HepG2 (cell line): ENCODE measurements around the gene CLIC1. TPM values are rescaled to one million over a fixed set of nuclear protein-coding genes. Genes with fewer than 3 reads are reported as not detected.

Source experiments
- ELF3 ChIP-seq: IDR thresholded peaks from 2 replicates; pipeline ENCODE4 v1.6.1; 2016; ENCODE audit warnings: missing genetic modification reagents, missing compliant biosample characterization
- FOXA3 ChIP-seq: IDR thresholded peaks from 2 replicates; pipeline ENCODE4 v1.6.1; 2016; ENCODE audit warnings: missing genetic modification reagents, missing compliant biosample characterization
- GRHL1 ChIP-seq: sonication (generic); formaldehyde crosslinking; conservative IDR thresholded peaks from 2 replicates; pipeline ENCODE4 v1.8.0; 2022; ENCODE audit warnings: missing genetic modification reagents
- HMGXB3 ChIP-seq: sonication (generic); formaldehyde crosslinking; IDR thresholded peaks from 2 replicates; pipeline ENCODE4 v1.4.0; 2020; ENCODE audit warnings: missing genetic modification reagents, borderline replicate concordance
- HNF1B ChIP-seq: sonication (generic); formaldehyde crosslinking; IDR thresholded peaks from 2 replicates; pipeline ENCODE4 v1.5.1; 2020; ENCODE audit warnings: mild to moderate bottlenecking, moderate library complexity, missing genetic modification reagents
- MEIS2 ChIP-seq: sonication (generic); formaldehyde crosslinking; IDR thresholded peaks from 2 replicates; pipeline ENCODE4 v1.9.0; 2021; ENCODE audit warnings: mild to moderate bottlenecking, missing genetic modification reagents
- PHF5A ChIP-seq: IDR thresholded peaks from one replicate; pipeline ENCODE4 v1.6.1; 2018; ENCODE audit warnings: low read depth, missing genetic modification reagents; ENCODE audit not compliant: unreplicated experiment
- SSRP1 ChIP-seq: IDR thresholded peaks from 2 replicates; pipeline ENCODE4 v1.6.1; 2016; ENCODE audit warnings: control low read depth
- TFE3 ChIP-seq: IDR thresholded peaks from 2 replicates; pipeline ENCODE4 v1.6.1; 2016
- TRIM22 ChIP-seq: fragments of 450-650 bp; IDR thresholded peaks from 2 replicates; pipeline ENCODE4 v1.6.1; 2017
- ZBTB37 ChIP-seq: sonication (generic); formaldehyde crosslinking; IDR thresholded peaks from 2 replicates; pipeline ENCODE4 v1.4.0; 2020; ENCODE audit warnings: mild to moderate bottlenecking, missing genetic modification reagents
- ZEB1 ChIP-seq: IDR thresholded peaks from 2 replicates; pipeline ENCODE4 v1.6.1; 2012; ENCODE audit warnings: mild to moderate bottlenecking, low read depth, inconsistent platforms; ENCODE audit not compliant: insufficient replicate concordance
- ZNF672 ChIP-seq: sonication (generic); formaldehyde crosslinking; IDR thresholded peaks from 2 replicates; pipeline ENCODE4 v1.8.1; 2022; ENCODE audit warnings: missing genetic modification reagents
- polyA plus RNA-seq, 8 experiments: library from polyadenylated mRNA; depleted of rRNA in 3 of 8; stranded (reverse) in 7 of 8; unstranded in 1 of 8; fragments of >200 nt; fragmentation: Illumina TruSeq in 4 of 8; extraction: Trizol in 4 of 8; gene quantifications; 2 replicates each; pipeline versions ENCODE4 v1.2.1 to v1.2.3, GENCODE V29; 2011 to 2016; ENCODE audit warnings: low read depth in 4 of 8, missing spikeins in 1 of 8, mixed read lengths in 1 of 8; ENCODE audit not compliant: insufficient read depth in 1 of 8
- total RNA-seq, 5 experiments: library from RNA; depleted of rRNA; stranded (reverse); fragments of >200 nt; fragmentation: Illumina TruSeq; extraction: Trizol; gene quantifications; 2 replicates each; pipeline ENCODE4 v1.2.3, GENCODE V29; 2016; ENCODE audit warnings: low read depth in 1 of 5

The CLIC1 gene
- total and polyA plus RNA-seq, 2 of the 13 experiments (the other 11 are each of a cell fraction or from before 2014, with no cell fraction given) = 602 to 891 TPM

- TF ChIP-seq HMGXB3 (CRISPR knock-in tag) (peak; percentile 77; the same call in 1 of the 2 replicates), ELF3 (CRISPR knock-in tag) (peak; percentile 85), HNF1B (peak; percentile 93), ZBTB37 (CRISPR knock-in tag) (peak; percentile 52; the same call in 1 of the 2 replicates), TFE3 (peak; percentile 31; the same call in 1 of the 2 replicates), FOXA3 (peak; percentile 70), SSRP1 (CRISPR knock-in tag) (no peak), ZEB1 (no peak), TRIM22 (no peak), PHF5A (peak; percentile 69), ZNF672 (no peak), MEIS2 (peak; percentile 72; the same call in 1 of the 2 replicates), GRHL1 (CRISPR knock-in tag) (no peak)
These were observed 33.3 kb downstream of the CLIC1 start, which contains the start of gene ABHD16A (continued) for GRCh38 chr6:31702819-31703716.
